CD14-positive monocyte (primary cell): ENCODE results near the gene ADAM22. TPM values are rescaled to one million over a fixed set of nuclear protein-coding genes. Genes with fewer than 3 reads are reported as not detected.

Experiments
- DNase-seq, 3 donors: peaks; one replicate each; pipeline ENCODE4 v3.0.0-alpha.2; 2011 to 2022
- H2AFZ ChIP-seq: 2 replicates; pipeline ENCODE4 v1.6.0; 2012; ENCODE audit warnings: mild to moderate bottlenecking, low read depth, low read length, inconsistent platforms; ENCODE audit not compliant: insufficient read depth, poor library complexity, severe bottlenecking
- H3K27ac ChIP-seq, 2 donors: 1 replicate in 1 of 2; 2 replicates in 1 of 2; pipeline ENCODE4 v1.5.1; 2012 to 2013; ENCODE audit warnings: low read length in 2 of 2, control low read depth in 1 of 2, inconsistent platforms in 1 of 2, low read depth in 1 of 2, mild to moderate bottlenecking in 1 of 2
- H3K27me3 ChIP-seq, 2 donors: one replicate each; pipeline versions ENCODE4 v1.6.0 to v1.6.1; 2011 to 2013; ENCODE audit warnings: low read length in 2 of 2; ENCODE audit not compliant: control insufficient read depth in 2 of 2, insufficient read depth in 2 of 2
- H3K36me3 ChIP-seq, 2 donors: replicated peaks in 1 of 2; 1 replicate in 1 of 2; 2 replicates in 1 of 2; pipeline versions ENCODE4 v1.5.1 to v1.6.1; 2012 to 2013; ENCODE audit warnings: low read length in 2 of 2, control low read depth in 1 of 2, inconsistent platforms in 1 of 2, mild to moderate bottlenecking in 1 of 2; ENCODE audit not compliant: insufficient read depth in 2 of 2, control insufficient read depth in 1 of 2
- H3K4me1 ChIP-seq, 2 donors: 1 replicate in 1 of 2; 2 replicates in 1 of 2; pipeline versions ENCODE4 v1.5.1 to v1.6.1; 2012 to 2013; ENCODE audit warnings: low read length in 2 of 2, control low read depth in 1 of 2, inconsistent platforms in 1 of 2, mild to moderate bottlenecking in 1 of 2, moderate library complexity in 1 of 2; ENCODE audit not compliant: insufficient read depth in 2 of 2, control insufficient read depth in 1 of 2
- H3K4me2 ChIP-seq: replicated peaks from 2 replicates; pipeline ENCODE3; 2012; ENCODE audit warnings: low read length, moderate library complexity, mild to moderate bottlenecking; ENCODE audit not compliant: poor library complexity, severe bottlenecking; ENCODE audit errors: extremely low read depth
- H3K4me3 ChIP-seq, 3 experiments: fragments of 200-600 bp in 1 of 3; sonication (generic) in 1 of 3; replicated peaks in 1 of 3; 1 replicate in 2 of 3; 2 replicates in 1 of 3; pipeline ENCODE4 v1.5.1; 2011 to 2013; ENCODE audit warnings: low read length in 3 of 3, mild to moderate bottlenecking in 3 of 3, control low read depth in 2 of 3, low read depth in 2 of 3, inconsistent platforms in 1 of 3, moderate library complexity in 1 of 3
- H3K79me2 ChIP-seq: 2 replicates; pipeline ENCODE4 v1.6.0; 2012; ENCODE audit warnings: mild to moderate bottlenecking, control low read depth, inconsistent platforms, low read length, moderate library complexity; ENCODE audit not compliant: insufficient read depth
- H3K9ac ChIP-seq: 2 replicates; pipeline ENCODE4 v1.6.0; 2017; ENCODE audit warnings: low read length, mild to moderate bottlenecking; ENCODE audit not compliant: insufficient read depth, poor library complexity, severe bottlenecking
- H3K9me3 ChIP-seq, 2 donors: replicated peaks in 1 of 2; 1 replicate in 1 of 2; 2 replicates in 1 of 2; pipeline versions ENCODE4 v1.5.1 to v1.6.1; 2012 to 2013; ENCODE audit warnings: low read length in 2 of 2, control low read depth in 1 of 2; ENCODE audit not compliant: control insufficient read depth in 1 of 2, insufficient read depth in 1 of 2
- H4K20me1 ChIP-seq: 2 replicates; pipeline ENCODE4 v1.6.0; 2012; ENCODE audit warnings: mild to moderate bottlenecking, low read length, control low read depth, moderate library complexity; ENCODE audit not compliant: insufficient read depth
- H3K27ac Mint-ChIP-seq, 7 donors: one replicate each; pipeline ENCODE4 v1.8.0; 2020; ENCODE audit warnings: mild to moderate bottlenecking in 7 of 7, mixed read lengths in 7 of 7, moderate library complexity in 6 of 7, inconsistent platforms in 2 of 7
- H3K27me3 Mint-ChIP-seq, 3 donors: one replicate each; pipeline ENCODE4 v1.8.0; 2021 to 2022; ENCODE audit warnings: low read depth in 3 of 3, mild to moderate bottlenecking in 3 of 3, mixed read lengths in 3 of 3, moderate library complexity in 3 of 3, inconsistent platforms in 1 of 3
- H3K36me3 Mint-ChIP-seq, 2 donors: one replicate each; pipeline ENCODE4 v1.8.0; 2020; ENCODE audit warnings: mixed read lengths in 2 of 2, inconsistent platforms in 1 of 2, mild to moderate bottlenecking in 1 of 2
- H3K4me1 Mint-ChIP-seq: one replicate; pipeline ENCODE4 v1.8.0; 2020; ENCODE audit warnings: mild to moderate bottlenecking, mixed read lengths
- H3K4me3 Mint-ChIP-seq, 2 donors: one replicate each; pipeline ENCODE4 v1.8.0; 2020; ENCODE audit warnings: mild to moderate bottlenecking in 2 of 2, mixed read lengths in 2 of 2, moderate library complexity in 1 of 2
- H3K9me3 Mint-ChIP-seq, 7 donors: one replicate each; pipeline ENCODE4 v1.8.0; 2020 to 2022; ENCODE audit warnings: mixed read lengths in 7 of 7, mild to moderate bottlenecking in 6 of 7, moderate library complexity in 6 of 7, inconsistent platforms in 2 of 7
- CTCF ChIP-seq: fragments of 200-600 bp; IDR thresholded peaks from one replicate; pipeline ENCODE4 v1.8.0; 2022; ENCODE audit warnings: antibody characterized with exemption, mild to moderate bottlenecking
- WGBS: methylation state at CpG from one replicate; pipeline ENCODE4 v1.1.5; 2013; ENCODE audit warnings: missing lambda C conversion rate; ENCODE audit not compliant: insufficient coverage; 5-methylcytosine and 5-hydroxymethylcytosine counted together
- intact Hi-C, 2 donors: fragments of 100-400 bp; cut with micrococcal nuclease; formaldehyde crosslinking; loops; one replicate each; pipeline versions ENCODE4 v1.15.0 to v1.15.1; 2023
- polyA plus RNA-seq, 3 donors: library from polyadenylated mRNA; depleted of rRNA in 1 of 3; unstranded in 2 of 3; stranded (reverse) in 1 of 3; fragments of 300-500 nt in 2 of 3; fragments of >200 nt in 1 of 3; fragmentation: Illumina TruSeq in 2 of 3; gene quantifications; 1 replicate in 2 of 3; 2 replicates in 1 of 3; pipeline ENCODE4 v1.2.3, GENCODE V29; 2012 to 2021

Gene ADAM22
- polyA plus RNA-seq, 3 donors: 0.01 to 0.17 TPM; not detected in 1

GRCh38 chr7:87993269-87993668 lies 59.2 kb downstream of the ADAM22 start:
- H3K36me3 ChIP-seq: no peaks in the 10 kb centered on the region
- Mint-ChIP-seq H3K27ac (no peak overlapping the region), H3K36me3 (no peaks in the 10 kb centered on the region), H3K4me3 (no peak overlapping the region), H3K27me3 (peaks cover 0 to 3% (median 0%) of the 10 kb centered on the region in 3 donors), H3K4me1 (no peaks in the 10 kb centered on the region), H3K9me3 (peaks cover 0 to 8% (median 3%) of the 10 kb centered on the region in 7 donors)
- no peaks in the 10 kb centered on the region for H3K79me2 ChIP-seq
- no peak overlapping the region for H3K9ac ChIP-seq
- H3K4me1 ChIP-seq: no peaks in the 10 kb centered on the region
- no peaks in the 10 kb centered on the region for H4K20me1 ChIP-seq
- no peak overlapping the region for H3K4me3 ChIP-seq
- no peak for TF ChIP-seq CTCF
- H2AFZ ChIP-seq: no peak overlapping the region
- H3K27ac ChIP-seq: no peak overlapping the region
- H3K9me3 ChIP-seq: no peaks in the 10 kb centered on the region
- no peak overlapping the region for H3K4me2 ChIP-seq
- intact Hi-C loops: no loop called here
- no peak for DNase-seq
- H3K27me3 ChIP-seq: no peaks in the 10 kb centered on the region

- Histone ChIP-seq H3K27me3 (no peaks in the 10 kb centered on the region), H3K4me1 (no peaks in the 10 kb centered on the region), H3K4me3 (no peak overlapping the region), H2AFZ (no peak overlapping the region), H4K20me1 (no peaks in the 10 kb centered on the region), H3K79me2 (no peaks in the 10 kb centered on the region), H3K4me2 (no peak overlapping the region), H3K9ac (no peak overlapping the region), H3K36me3 (no peaks in the 10 kb centered on the region), H3K27ac (no peak overlapping the region), H3K9me3 (no peaks in the 10 kb centered on the region)
- Mint-ChIP-seq H3K9me3 (peaks cover 0 to 5% (median 3%) of the 10 kb centered on the region in 7 donors), H3K27ac (no peak overlapping the region), H3K27me3 (peaks cover 0 to 3% (median 0%) of the 10 kb centered on the region in 3 donors), H3K36me3 (no peaks in the 10 kb centered on the region), H3K4me3 (no peak overlapping the region), H3K4me1 (peaks cover 7% of the 10 kb centered on the region)
- intact Hi-C loops: no loop called here
- TF ChIP-seq CTCF: no peak
- no peak for DNase-seq
- no CpG with 5 or more reads among the region's 1 CpG for WGBS
Measured at GRCh38 chr7:87999261-87999660, 65.2 kb downstream of the ADAM22 start.
